Activated CD8-positive, alpha-beta memory T cell treated with anti-CD3 and anti-CD28 coated beads, Interleukin-2, amount 50 U/mL, for 48 hours (primary cell): ENCODE data around the gene PSME2.

ENCODE experiments used
- DNase-seq: peaks from one replicate; pipeline ENCODE4 v3.0.0-alpha.2; 2020

PSME2 gene

DNA sequence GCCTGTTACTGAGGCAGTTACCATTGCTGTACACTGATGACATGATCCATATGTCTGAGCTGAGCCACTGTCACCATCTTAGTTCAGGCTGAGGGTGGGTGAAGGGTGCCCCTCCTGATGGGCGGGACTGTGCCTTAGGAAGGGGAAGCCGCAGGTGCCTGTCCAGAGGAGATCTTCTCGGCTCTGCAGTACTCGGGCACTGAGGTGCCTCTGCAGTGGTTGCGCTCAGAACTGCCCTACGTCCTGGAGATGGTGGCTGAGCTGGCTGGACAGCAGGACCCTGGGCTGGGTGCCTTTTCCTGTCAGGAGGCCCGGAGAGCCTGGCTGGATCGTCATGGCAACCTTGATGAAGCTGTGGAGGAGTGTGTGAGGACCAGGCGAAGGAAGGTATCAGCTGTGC lies 4.6 kb upstream of the PSME2 start:
- DNase-seq: no peak

DNA sequence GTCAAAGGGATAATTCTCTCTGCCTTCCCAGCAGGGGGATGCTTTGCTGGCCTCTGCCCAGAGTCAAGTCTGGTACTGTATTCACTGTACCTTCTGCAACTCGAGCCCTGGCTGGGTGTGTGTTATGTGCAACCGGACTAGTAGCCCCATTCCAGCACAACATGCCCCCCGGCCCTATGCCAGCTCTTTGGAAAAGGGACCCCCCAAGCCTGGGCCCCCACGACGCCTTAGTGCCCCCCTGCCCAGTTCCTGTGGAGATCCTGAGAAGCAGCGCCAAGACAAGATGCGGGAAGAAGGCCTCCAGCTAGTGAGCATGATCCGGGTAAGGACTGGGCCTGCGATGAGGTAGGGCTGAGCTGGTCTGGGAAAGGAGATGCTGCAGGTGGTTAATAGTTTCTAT lies 4.2 kb upstream of the PSME2 start:
- DNase-seq: no peak

DNA sequence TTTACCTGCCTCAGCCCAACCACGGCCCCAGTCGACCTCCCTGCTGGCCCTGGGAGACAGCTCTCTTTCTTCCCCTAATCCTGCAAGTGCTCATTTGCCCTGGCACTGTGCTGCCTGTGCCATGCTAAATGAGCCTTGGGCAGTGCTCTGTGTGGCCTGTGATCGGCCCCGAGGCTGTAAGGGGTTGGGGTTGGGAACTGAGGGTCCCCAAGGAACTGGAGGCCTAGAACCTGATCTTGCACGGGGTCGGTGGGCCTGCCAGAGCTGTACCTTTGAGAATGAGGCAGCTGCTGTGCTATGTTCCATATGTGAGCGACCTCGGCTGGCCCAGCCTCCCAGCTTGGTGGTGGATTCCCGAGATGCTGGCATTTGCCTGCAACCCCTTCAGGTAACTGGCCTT lies 3.7 kb upstream of the PSME2 start:
- DNase-seq: no peak

DNA sequence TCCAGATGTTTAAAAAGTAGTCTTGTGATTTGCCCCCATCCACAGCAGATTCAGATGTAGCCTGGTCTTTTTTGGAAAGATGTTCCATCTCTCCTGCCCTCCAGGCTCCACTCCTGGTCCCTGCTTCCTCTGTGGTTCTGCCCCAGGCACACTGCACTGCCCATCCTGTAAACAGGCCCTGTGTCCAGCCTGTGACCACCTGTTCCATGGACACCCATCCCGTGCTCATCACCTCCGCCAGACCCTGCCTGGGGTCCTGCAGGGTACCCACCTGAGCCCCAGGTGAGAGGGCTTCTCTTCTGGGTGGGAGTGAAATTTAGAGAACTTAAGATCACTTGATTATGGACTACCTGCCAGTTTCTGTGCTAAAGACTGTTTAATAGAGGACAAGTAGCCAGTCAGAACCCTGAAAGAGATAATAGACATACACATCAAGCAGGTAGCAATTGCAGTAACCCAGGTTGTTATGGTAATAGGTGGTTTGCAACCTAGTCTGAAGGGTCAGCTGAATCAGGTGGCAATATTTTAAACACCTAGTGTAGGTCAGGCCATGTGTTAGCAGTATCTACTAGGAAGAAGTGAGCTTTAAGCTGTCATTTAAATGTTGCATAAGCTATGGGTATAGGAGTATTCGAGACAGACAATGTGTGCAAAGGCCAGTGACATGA lies 3.0 kb upstream of the PSME2 start:
- DNase-seq: no peak

DNA sequence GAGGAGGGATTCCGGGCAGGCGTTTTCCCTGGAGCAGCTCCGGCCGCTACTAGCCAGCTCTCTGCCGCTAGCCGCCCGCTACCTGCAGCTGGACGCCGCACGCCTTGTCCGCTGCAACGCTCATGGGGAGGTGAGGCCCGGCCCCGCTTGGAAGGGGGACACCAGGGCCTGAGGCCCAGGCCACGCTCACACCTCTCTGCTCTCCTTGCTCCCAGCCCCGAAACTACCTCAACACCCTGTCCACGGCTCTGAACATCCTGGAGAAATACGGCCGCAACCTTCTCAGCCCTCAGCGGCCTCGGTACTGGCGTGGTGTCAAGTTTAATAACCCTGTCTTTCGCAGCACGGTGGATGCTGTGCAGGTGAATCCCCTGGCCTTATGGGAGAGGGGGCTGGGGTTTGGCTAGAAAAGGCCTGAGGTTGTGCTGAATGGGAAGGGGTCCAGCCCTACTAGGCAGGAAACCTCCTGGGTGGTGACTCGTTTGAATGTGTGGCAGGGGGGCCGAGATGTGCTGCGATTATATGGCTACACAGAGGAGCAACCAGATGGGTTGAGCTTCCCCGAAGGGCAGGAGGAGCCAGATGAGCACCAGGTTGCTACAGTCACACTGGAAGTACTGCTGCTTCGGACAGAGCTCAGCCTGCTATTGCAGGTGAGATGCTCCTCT lies 1.5 kb upstream of the PSME2 start:
- DNase-seq: no peak

DNA sequence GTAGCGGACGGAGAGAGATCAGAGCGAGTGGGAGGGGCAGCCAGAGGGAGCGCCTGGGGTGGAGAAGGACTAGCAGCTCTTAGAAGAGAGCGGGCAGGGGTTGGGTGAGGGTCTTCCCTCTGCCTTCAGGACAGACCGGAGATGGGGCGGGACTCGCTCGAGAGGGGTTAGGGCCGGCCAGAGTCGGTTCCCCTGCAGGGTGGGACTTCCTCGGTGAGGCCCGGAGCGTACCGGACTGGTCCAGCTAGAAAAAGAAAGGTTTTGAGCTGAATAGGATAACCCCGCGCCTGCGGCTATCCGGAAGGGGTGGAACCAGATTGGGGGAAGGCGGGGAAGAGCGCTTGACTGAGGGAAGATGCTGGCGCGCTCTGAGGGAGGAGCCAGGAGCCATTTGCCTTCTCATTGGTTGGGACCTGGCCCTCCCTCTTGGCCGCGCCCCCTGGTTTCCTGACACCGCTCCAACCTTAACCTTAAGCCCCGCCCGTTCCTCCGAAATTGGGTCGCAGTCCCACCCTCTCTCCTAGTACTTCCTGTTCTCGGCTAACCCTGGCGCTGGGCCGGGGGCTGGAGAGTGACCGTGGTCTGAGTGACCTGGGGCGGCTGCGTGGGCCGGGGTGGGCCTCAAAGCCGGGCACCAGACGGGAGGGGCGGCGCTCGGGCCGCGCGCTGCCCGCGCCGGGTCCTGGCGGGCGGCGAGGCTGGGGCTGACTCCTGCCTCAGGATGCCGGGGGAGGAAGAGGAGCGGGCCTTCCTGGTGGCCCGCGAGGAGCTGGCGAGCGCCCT lies 759 bp upstream of the PSME2 start, which contains the start of gene RNF31:
Gene RNF31, plus strand, starts transcription at position 521 of the 783 bp plus-strand sequence. Its CDS starts 201 bp downstream, at position 722.
- peak; percentile 95 for DNase-seq

DNA sequence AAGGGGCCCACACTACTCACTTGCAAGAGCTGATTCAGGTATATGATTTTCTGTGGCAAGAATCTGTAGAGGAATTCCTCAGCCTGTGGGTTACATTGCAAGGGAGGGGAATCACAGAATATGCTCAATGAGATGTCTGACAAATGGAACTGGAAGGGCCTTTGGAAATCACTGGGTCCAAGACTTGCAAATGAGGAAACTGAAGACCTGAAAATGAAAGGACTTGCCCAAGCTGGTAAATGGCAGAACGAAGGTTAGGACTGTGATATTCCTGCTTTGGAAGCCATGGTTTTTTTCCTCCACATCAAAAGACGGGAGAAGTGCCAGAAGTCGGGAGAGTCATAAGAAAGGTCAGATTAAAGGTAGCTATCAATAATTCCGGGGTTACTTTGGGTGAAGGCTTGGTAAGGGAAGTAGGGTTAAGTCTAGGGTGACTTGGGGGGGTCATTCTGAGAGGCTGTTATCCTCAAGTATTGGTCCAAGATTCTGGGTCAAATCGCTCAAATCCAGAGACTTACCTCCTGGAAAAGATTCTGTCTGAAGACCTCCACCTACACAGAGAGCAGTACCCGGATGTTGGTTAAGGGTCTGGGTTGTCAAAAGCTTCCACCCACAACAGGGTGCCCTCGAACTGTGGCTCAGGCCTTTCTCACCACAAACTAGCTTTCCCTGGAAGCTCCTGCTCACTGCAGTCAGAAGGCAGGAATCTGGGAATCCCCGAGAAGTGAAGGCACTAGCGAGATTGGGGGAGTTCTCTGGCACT lies 539 bp downstream of the PSME2 start:
- DNase-seq: no peak

DNA sequence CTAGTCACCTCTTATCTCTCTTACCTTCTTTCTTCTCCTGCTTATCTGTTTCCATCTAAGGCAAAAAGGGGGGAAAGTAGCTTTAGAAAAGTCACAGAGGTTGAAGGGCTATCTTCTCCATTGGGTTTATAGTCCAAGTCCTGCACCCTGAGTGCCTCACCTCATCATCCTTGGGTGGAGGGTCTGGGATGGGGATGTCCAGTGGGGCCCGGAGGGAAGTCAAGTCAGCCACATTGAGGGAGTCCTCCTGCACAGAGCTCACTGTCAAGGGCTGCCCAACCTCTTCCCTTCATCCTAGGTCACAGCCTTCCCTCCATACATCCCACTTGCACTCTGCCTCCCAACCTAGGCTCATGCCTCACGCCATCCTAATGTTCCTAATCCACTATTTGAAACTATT lies 1.2 kb downstream of the PSME2 start:
- DNase-seq: no peak

DNA sequence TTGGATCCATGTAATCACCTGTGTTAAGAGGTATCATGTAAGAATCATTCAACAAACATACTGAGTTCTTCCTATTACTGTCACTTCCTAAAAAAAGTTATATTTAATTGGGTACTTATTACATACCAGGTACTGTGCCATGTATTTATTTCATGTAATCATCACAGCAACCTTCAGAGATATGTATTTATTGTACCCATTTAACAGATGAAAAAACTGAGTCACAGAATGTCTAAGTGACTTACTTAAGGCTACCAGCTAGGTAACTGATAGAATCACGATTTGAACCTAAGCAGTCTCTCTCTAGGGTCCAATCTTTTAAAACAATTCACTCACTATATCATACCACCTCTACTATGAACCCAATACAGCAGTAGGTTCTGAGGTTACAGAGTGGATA lies 2.0 kb downstream of the PSME2 start:
- DNase-seq: no peak

DNA sequence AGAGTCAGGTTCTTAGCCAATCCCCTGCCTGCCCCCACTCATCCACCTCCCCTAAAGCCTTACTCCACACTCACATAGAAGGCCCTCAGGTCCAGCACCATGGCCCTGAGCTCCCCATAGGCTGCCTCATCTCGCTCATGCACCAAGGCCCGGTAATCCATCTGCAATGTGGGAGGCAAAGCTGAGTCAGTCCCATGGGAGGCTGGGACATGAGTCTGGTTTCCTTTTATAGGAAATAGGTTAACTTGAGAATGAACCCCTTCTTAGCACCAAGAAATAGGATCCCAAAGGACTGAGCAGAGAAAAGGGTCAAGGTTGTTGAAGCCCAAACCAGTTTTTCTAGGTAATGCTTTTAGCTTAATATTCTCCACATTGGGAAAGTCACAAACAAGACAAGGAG lies 2.9 kb downstream of the PSME2 start:
- no peak for DNase-seq

DNA sequence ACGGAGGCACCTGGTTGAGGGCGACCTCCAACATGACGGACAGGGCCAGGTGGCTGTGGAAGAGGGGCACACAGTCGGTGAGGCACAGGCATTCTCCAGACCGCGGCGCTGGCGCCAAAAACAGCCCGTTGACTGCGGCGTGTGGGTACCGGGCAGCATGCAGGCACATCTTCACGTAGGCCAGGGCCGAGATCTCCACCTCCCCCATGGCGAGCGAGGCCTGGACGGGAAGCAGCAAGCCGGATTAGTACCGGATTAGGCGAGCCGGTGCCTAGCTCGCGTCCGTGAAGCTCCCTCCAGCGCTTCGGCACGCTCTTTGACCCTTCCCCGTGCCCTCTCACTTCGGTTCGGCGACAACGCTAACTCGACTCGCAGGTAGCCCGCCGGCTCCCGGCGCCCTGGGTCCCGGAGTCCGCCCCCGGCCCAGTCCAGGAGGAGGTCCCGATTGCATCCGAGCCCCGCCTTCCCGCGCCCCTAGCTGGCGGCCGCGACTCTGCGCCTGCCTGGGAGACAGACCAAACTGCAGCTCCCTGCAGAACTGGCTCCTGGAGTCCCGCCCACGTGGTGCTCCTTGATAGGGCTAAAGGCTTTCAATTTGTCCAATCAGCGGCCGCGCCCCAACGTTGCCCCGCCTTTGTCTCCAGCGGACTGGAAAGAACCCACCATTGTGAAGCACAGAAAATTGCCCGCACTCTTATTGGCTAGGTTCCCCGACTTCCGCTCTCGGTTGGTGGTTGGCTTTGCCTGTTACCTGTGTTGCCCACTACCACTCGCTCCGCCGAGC lies 5.1 kb downstream of the PSME2 start, which contains the start of gene EMC9:
Gene EMC9, minus strand, starts transcription at position 495 of the 784 bp plus-strand sequence. Its CDS starts 287 bp downstream, at position 208.
- peak; percentile 99 for DNase-seq

DNA sequence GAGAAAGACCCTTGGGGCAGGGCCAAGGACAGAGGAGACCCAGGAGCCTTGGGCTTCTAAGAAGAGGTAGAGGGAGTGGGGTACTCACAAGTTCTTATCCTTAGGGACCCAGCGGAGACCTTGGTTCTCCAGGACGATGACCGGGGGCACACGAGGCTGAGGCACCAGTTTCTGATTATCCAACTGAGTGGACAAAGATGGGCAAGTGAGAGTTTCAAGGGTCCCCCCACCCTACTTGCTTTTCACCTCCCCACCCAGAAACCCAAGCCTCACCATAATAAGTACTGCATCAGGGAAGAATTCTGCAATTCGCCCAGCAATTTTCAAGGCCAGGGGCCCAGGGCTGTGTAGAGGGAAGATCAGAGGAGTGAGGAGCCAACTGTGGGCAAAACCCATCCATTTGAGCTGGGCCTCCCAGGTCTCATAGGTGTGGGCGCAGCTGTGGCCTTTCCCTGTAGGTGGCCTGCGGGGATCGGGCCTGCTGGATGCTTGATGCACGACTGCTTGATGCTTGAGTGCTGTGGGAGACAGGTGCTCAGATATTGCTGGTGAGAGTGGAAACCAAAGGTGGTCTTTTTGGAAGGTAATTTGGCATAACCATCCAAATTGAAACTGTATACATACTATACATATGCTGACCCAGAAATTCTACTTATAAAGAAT lies 7.0 kb downstream of the PSME2 start:
- no peak for DNase-seq

DNA sequence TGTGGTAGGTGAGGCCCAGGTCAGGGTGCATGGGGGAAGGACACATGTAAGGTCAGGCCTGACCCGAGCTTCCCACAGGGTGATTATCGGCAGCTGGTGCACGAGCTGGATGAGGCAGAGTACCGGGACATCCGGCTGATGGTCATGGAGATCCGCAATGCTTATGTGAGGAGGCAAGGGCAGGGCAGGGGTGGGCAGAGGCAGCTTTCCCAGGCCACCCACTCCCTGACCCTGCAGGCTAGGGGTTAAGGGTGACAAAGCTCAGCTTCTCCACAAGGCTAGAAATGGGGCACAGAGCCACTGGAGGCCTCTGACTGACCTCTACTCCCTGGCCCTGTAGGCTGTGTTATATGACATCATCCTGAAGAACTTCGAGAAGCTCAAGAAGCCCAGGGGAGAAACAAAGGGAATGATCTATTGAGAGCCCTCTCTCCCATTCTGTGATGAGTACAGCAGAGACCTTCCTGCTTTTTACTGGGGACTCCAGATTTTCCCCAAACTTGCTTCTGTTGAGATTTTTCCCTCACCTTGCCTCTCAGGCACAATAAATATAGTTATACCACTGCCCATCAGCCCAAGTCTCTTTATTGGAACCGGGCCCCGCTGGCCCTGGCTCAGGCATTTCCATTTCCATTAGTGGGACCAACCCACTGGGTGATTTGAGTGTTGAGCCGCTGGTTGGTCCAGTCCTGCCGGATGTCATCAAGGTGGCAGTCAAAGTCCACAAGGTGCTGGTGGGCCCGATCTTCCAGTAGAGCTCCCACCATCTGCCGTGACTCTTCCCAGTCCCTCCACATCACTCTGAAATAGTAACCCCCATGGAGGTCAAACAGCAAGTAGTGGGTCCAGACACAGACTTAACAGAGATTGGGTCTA lies 7.8 kb downstream of the PSME2 start:
- DNase-seq: no peak

DNA sequence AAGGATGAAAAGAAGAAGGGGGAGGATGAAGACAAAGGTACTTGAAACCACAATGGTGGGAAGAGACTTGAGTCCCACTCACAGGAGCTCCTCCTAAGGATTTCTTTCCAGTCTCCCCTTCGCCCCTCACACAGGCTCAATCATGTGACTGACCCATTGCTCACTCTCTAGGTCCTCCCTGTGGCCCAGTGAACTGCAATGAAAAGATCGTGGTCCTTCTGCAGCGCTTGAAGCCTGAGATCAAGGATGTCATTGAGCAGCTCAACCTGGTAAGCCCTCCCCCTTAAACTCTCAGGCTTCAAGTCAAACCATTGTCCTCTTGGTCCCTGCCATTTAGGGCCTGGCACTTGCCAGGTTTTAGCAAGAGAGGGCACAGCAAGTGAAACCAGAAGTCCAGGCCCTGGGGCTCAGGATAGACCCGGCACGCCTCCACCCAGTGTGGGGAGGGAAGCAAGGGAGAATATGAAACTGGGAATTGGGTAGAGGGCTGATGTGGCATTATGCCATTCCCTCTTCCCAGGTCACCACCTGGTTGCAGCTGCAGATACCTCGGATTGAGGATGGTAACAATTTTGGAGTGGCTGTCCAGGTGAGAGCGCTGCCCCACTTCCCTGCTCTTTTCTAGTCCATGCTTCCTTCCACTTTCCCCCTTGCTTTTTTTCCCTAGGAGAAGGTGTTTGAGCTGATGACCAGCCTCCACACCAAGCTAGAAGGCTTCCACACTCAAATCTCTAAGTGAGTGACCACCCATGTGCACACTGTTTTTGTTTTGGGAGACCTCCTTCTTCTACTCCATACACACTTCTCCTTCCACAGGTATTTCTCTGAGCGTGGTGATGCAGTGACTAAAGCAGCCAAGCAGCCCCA lies 8.6 kb downstream of the PSME2 start:
- no peak for DNase-seq

DNA sequence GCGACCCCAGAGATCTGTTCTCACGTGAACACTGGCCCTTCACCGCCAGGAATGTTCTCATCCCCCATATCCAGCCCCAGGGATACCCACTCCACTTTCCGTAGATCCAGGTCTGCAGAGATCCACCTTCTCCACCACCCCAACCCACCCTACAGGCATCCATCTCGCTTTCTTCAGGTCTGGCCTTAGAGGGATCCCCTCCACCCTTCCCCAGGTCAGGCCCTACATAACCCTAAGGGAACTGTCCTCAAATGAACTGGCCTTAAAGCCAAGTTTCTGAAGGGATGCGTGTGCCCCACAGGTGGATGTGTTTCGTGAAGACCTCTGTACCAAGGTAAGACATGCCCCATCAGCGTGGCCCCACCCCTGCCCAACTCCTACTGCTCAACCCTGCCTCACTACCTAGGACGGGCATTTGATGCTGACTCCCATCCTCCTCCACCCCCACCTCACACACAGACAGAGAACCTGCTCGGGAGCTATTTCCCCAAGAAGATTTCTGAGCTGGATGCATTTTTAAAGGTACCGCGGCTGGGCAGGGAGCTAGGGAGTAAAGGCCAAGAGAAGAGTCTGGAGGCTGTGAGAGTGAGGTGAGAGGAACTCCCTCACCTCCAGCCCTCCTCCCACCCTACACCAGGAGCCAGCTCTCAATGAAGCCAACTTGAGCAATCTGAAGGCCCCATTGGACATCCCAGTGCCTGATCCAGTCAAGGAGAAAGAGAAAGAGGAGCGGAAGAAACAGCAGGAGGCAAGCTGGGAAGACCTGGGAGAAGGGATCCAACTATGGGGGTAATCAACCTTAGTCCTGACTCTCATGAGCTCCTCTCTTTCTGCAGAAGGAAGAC lies 9.5 kb downstream of the PSME2 start:
- no peak for DNase-seq

DNA sequence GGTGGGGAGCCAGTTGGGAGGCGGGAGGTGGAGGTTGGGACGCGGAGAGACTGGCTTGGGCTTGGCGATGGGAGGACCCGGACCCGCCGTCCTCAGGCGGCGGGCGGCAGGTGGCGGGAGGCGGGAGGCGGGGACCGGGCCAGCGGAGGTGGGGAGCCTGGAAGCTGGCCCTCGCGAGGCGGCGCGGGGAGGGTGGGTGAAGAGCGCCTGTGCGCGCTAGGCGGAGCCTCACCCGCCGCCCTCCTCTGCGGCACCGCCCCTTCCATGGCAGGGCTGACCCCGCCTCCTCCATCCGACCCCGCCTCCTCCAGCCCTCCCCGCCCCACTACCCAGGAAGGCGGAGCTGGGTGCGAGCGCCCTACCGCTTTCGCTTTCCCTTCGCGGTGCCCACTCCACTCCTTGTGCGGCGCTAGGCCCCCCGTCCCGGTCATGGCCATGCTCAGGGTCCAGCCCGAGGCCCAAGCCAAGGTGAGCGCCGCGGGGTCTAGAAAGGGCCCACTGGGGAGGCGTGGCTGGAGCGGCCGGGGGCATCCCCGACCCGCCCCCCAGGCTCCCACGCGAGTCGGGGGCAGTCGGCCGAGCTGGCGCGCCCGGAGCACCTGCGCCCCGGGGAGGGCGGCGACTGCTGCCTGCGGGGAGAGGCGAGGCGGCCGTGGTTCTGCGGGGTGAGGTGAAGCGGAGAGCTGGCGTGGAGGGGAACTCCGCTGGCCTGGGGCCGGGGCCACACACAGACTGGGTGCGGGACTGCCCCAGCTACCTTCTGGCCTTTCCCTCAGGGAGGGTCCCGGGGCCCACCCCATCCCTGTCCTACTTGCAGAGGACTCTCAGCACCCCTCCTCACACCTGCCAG lies 10.4 kb downstream of the PSME2 start, which contains the start of gene PSME1:
Gene PSME1, plus strand, starts transcription at position 361 of the 850 bp plus-strand sequence. Its CDS starts 69 bp downstream, at position 430.
- peak; percentile 96 for DNase-seq

DNA sequence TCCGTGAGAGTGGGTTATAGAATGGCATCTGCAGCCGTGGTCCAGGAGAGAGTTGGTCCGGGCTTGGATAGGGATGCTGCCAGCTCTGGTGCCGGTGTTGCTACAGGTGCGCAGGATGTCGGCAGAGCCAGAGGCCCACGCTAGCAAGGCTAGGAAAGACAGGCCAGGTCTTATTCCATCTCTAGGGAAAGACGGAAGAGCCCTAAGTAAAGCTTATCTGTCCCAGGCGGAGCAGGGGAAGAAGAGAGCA lies 10.9 kb downstream of the PSME2 start:
- no peak for DNase-seq

DNA sequence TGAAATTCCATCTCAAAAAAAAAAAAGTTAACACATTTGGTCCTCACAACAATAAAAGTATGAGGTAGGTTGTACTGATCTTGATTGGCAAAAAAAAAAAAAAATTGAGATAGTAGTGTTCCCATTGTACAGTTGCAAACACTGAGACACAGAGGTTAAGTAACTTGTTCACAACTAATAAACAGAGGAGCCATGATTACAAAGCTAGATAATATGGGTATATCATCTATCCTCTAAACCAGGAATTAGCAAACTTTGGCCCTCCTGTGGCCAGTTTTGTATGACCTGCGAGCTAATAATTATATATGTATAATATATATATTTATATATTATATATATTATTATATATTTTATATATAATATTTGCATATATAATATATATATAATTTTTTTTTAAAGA lies 12.7 kb downstream of the PSME2 start:
- no peak for DNase-seq
